Measurements from ENCODE around the gene ZNF672. TPM values are rescaled to one million over a fixed set of nuclear protein-coding genes. Genes with fewer than 3 reads are reported as not detected.

ZNF672 gene
- total RNA-seq, 3 donors from 2014 or later = 23.2 to 31.6 (median 27.2) TPM

GRCh38 chr1:248831842-248832241 lies 6.2 kb upstream of the ZNF672 start:
- no peaks in the 10 kb centered on the region for H3K9me3 ChIP-seq
- H3K4me3 ChIP-seq = no peak overlapping the region
- DNase-seq (ENCODE audit: low spot score in 2 of 2) = no peak
- no peaks in the 10 kb centered on the region for H3K4me1 ChIP-seq
- H3K27ac ChIP-seq = no peak overlapping the region
- TF ChIP-seq POLR2A (IDR thresholded peaks at IDR 0.05) (no peak), POLR2AphosphoS5 (IDR thresholded peaks at IDR 0.05) (no peak), CTCF (IDR thresholded peaks at IDR 0.05) (no peak)
- intact Hi-C loops (cut with DNase I; ENCODE audit: low total_unique reads) = no loop called here
- H3K36me3 ChIP-seq = no peaks in the 10 kb centered on the region
- no peaks in the 10 kb centered on the region for H3K27me3 ChIP-seq

GRCh38 chr1:248834343-248834940 lies 3.6 kb upstream of the ZNF672 start:
- intact Hi-C loops (cut with DNase I; ENCODE audit: low total_unique reads) = no loop called here
- Histone ChIP-seq H3K27me3 (no peaks in the 10 kb centered on the region), H3K9me3 (no peaks in the 10 kb centered on the region), H3K4me1 (no peaks in the 10 kb centered on the region), H3K4me3 (no peak overlapping the region), H3K36me3 (no peaks in the 10 kb centered on the region), H3K27ac (no peak overlapping the region)
- TF ChIP-seq CTCF (IDR thresholded peaks at IDR 0.05) = no peak
- no peak for TF ChIP-seq POLR2A (IDR thresholded peaks at IDR 0.05)
- no peak for TF ChIP-seq POLR2AphosphoS5 (IDR thresholded peaks at IDR 0.05)
- DNase-seq (ENCODE audit: low spot score in 2 of 2) = no peak

GRCh38 chr1:248837045-248837780 lies 811 bp upstream of the ZNF672 start:
- DNase-seq (ENCODE audit: low spot score in 2 of 2) = no peak
- Histone ChIP-seq H3K9me3 (no peaks in the 10 kb centered on the region), H3K36me3 (no peaks in the 10 kb centered on the region), H3K27me3 (no peaks in the 10 kb centered on the region), H3K27ac (peak overlapping the region; percentile 100), H3K4me1 (peaks cover 0 to 7% of the 10 kb centered on the region in 2 donors), H3K4me3 (peak overlapping the region; percentile 89 to 96 (median 94))
- TF ChIP-seq CTCF (IDR thresholded peaks at IDR 0.05) (no peak), POLR2A (IDR thresholded peaks at IDR 0.05) (no peak), POLR2AphosphoS5 (IDR thresholded peaks at IDR 0.05) (no peak)
- intact Hi-C loops (cut with DNase I; ENCODE audit: low total_unique reads) = no loop called here

GRCh38 chr1:248838357-248839167 lies 538 bp downstream of the ZNF672 start:
- Histone ChIP-seq H3K4me3 (peak overlapping the region; percentile 89 to 96 (median 94)), H3K9me3 (no peaks in the 10 kb centered on the region), H3K36me3 (no peaks in the 10 kb centered on the region), H3K27ac (peak overlapping the region; percentile 100), H3K4me1 (peaks cover 0 to 7% of the 10 kb centered on the region in 2 donors), H3K27me3 (no peaks in the 10 kb centered on the region)
- intact Hi-C loops (cut with DNase I; ENCODE audit: low total_unique reads) = no loop called here
- TF ChIP-seq CTCF (IDR thresholded peaks at IDR 0.05) = peak in 1 of 3 donors; percentile 10
- peak; percentile 75 for TF ChIP-seq POLR2A (IDR thresholded peaks at IDR 0.05)
- TF ChIP-seq POLR2AphosphoS5 (IDR thresholded peaks at IDR 0.05) = peak; percentile 85 to 96 (median 88)
- DNase-seq (ENCODE audit: low spot score in 2 of 2) = peak; percentile 90 to 91
